ENCODE data around the gene TBC1D14. TPM values are rescaled to one million over a fixed set of nuclear protein-coding genes. Genes with fewer than 3 reads are reported as not detected.

TBC1D14 gene
- total RNA-seq, 1 donor from 2014 or later: 39.6 TPM

DNA sequence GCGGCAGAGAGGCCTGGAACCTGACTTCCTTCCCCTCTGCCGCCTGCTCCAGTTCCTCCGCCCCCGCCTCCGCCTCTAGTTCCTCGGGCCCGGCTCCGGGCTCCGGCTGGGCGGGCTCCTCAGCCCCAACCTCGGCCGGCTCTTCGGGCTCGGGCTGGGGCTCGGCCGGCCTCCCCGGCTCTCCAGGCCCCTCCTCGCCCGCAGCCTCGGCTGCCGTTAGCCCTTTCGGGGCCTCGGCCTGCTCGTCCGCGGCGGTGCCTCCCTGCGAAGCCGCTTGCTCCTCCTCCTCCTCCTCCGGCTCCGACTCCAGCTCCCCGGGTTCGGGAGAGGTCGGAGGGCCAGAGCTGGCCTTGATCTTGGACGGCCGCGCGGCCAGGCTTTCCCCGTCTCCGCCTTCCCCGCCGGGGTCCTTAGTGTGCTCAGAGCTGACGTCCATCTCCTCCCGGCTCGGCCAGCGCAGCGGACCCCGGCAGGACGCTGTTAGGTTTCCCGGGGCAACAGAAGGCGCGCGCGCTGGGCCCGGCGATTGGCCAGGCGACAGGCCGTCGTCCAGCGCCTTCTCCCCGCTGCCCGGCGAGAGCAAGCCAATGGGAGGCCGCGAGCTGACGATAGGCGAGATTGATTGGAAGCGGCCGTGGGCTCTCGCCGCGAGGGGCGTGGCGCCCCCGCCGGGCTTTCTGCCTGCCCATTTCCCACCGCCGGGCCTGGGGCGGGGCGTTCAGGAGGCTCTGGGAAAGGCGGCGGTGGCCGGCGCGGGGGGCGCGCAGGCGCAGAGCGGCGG lies 133.1 kb downstream of the TBC1D14 start:
- intact Hi-C loops (cut with micrococcal nuclease): loop anchor here (1.0 kb wide), 7 partner anchors 26 to 467 kb away; partner anchors contain the start of genes GRPEL1, KIAA0232, MAN2B2 and TBC1D14

GRCh38 chr4:7043284-7044136 lies 133.9 kb downstream of the TBC1D14 start, which contains the start of gene TADA2B:
TSS of gene TADA2B (plus strand) at chr4:7043372. CDS start at chr4:7043580, 208 bp downstream.
- intact Hi-C loops (cut with micrococcal nuclease): loop anchor here (1.0 kb wide), 7 partner anchors 25 to 468 kb away; partner anchors contain the start of genes GRPEL1, KIAA0232, MAN2B2 and TBC1D14

DNA sequence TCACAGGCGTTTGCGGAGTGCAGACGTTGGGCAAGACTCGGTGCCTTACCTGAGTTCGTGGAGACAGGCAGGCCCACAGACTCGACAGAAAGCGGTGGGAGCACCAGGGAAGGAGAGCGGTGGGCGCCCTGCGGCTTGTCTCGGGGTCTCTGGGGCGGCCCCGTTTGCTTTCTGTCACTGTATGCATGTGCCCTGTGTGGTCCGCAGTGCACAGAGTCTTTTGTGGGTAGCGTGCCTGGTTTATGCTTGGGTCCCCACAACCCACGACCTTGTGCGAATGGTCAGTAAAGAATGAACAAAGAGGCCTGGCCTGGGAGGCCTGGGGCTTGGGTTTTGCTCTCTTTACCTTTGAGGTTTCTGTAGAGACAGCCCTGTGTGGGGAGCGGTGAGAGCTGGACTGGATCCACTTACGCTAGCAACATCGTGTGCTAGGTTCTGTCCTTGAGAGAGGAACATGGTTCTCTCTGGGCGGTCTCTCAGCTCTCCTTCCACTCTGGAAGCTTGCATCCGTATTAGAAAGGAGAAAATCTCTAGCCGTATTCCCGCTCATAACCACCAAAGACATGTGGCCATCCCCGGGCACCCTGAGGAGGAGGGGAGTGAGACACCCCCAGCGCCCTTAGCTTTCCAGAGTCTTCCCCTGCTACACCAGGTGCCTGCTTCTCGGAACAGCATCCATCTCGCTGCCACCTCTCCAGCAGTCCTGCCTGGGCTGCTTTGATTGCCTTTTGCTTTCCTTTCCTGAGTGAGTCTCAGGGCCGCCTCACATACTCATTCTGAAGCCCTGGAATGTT lies 134.7 kb downstream of the TBC1D14 start:
- intact Hi-C loops (cut with micrococcal nuclease): no loop called here

- intact Hi-C loops (cut with micrococcal nuclease): no loop called here
Measured at GRCh38 chr4:7045553-7045952, 135.9 kb downstream of the TBC1D14 start.

- intact Hi-C loops (cut with micrococcal nuclease): no loop called here
Measured at GRCh38 chr4:7045961-7046921, 136.6 kb downstream of the TBC1D14 start.

GRCh38 chr4:7046971-7047370 lies 137.3 kb downstream of the TBC1D14 start:
- intact Hi-C loops (cut with micrococcal nuclease): no loop called here

- intact Hi-C loops (cut with micrococcal nuclease): no loop called here
Measured at GRCh38 chr4:7048642-7049041, 139.0 kb downstream of the TBC1D14 start.

DNA sequence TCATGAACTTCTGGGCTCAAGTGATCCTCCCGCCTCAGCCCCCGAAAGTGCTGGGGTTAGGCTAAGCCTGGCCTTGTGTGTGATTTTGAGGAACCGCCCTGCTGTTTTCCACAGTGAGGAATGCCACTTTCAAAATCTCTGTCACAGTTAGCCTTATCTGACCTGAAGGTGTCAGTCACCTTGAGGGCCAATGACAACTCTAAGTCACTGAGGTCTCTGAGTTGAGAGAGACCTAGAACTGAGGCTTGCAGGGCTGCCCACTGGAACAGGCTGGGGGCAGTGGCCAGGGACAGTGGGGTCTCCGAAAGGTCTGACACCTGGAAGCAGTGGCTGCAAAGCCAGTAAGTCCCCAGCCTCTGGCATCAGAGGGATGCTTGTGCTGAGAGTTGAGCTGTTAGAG lies 139.7 kb downstream of the TBC1D14 start:
- intact Hi-C loops (cut with micrococcal nuclease): no loop called here

- intact Hi-C loops (cut with micrococcal nuclease): no loop called here
Measured at GRCh38 chr4:7049739-7050138, 140.1 kb downstream of the TBC1D14 start.

- intact Hi-C loops (cut with micrococcal nuclease): no loop called here
Measured at GRCh38 chr4:7050481-7051143, 141.0 kb downstream of the TBC1D14 start.

DNA sequence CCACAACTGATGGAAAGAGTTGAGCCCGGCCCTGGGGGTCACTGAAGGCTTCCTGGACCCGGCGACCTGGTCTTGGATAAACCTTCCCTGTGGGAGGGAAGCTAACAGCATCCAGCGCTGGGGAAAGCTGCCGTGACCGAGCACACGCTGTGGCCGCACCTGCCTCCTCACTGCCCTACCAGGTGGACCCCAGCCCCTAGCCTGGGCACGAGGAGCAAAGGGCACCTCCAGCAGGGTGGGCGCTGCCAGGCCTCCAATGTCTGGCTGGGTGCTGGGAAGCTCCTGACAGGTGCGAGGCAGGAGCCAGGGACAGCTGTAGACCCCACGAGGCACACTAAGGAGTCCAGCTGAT lies 141.5 kb downstream of the TBC1D14 start:
- intact Hi-C loops (cut with micrococcal nuclease): no loop called here

DNA sequence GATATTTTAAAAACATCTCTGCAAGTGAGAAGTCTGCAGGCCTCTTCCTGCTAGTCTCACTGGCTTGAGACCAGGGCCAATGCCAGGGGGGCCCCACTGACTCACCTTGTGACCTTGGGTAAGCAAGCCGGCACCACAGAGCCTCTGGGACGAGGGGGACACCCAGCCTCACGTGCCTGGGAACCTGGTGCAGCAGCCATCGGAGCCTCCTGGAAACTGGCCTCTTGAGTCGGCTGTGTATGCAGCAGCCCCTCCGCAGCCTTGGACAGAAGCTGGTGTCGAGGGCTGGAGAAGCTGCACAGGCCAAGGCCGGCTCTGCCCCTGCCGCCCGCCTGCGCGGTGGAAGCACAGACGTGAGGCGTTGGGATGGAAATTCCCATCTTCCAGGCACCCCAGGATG lies 142.3 kb downstream of the TBC1D14 start:
- intact Hi-C loops (cut with micrococcal nuclease): no loop called here

DNA sequence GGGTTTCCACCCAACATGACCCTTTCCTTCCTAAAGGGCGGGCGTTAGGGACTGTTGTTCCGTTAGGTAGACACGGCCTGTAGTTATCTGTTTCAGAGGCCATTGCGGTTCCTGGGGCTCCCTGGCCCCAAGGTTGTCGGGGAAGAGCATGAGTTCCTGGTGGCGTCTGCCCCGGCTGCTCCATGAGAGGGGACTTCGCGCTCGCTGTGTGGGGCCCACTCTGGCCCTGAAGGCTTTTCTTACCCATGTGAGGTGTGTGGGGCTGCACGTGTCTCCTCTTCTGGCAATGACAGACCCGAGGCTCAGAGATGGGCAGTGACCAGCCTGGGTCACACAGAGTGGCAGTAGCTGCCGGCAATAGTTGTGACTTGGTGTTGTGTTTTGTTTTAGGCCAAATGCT lies 142.7 kb downstream of the TBC1D14 start:
- intact Hi-C loops (cut with micrococcal nuclease): no loop called here

DNA sequence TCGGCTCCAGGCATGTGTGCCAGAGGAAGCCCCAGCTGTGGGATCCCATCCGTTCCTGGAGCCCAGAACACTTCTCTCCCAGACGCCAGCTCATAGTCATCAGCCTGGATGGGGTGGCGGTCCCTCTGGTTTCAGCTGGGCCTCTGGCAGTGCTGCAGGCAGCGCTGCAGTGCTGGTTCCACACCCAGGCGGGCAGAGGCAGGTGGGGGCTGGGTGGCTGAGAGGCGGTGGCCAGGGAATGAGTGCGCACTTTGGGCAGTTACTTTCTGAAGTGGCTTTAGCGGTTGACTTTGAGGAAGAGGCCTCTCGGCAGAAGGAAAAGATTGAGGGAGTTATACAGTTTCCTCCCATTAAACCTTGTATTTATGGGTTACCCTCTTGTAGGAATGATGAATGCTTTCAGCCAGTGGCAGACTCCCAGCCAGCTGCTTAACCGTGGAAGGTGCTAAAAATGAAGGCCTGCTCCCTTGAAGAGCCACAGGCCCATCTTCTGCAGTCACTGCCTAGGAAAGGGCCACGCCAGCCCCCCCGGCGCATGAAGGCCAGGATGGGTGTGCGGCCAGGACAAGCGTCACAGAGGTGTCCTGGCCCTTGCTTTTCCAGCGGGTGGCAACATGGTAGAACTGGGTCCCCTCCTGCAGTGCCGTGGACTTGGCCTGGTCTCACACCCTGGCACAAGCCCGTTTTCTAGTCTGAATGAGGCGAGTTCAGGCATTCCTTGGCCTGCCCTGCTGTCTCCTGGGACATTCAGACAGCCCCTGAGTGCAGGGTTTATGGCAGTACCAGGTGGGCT lies 143.5 kb downstream of the TBC1D14 start:
- intact Hi-C loops (cut with micrococcal nuclease): no loop called here

GRCh38 chr4:7054106-7054880 lies 144.7 kb downstream of the TBC1D14 start:
- intact Hi-C loops (cut with micrococcal nuclease): no loop called here

DNA sequence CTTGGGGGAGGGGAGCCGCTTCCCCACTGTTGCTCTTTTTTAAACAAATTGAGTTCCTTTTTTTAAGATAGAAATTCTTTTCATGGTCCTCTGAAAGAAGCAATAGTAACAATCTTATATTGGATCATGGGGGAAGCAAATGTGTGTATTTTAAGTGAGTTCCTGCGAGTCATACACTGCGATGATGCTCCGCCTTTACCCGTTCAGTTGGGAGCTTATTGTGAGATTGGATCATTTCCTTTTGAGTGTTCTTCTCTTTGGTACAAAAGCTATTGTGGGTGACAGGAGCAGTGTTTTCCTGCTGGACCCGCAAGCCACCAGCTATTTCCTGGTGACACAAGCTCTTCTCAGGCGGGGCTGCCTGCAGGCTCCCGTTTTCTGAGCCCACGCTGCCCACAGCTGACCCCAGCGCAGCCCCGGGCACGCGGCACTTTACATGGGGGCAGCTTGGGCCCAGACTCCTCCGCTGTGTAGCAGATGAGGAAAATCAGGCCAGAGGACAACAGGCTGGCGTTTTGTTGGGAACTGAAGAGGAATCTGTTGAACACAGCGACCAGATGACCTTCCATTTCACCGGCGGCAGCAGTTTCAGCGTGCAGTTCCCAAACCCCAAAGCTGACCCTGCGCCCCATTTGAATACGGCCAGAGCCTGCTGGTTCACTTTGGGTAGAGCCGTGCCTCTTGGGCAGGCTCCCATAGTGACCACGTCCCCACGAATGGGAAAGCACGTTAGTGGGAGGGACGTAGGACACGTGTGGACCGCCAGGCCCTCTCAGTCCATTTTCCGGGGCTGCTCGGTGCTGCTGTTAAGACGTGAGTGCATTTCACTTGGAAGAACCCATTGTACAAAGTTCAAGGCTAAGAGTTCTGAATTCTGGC lies 145.7 kb downstream of the TBC1D14 start:
- intact Hi-C loops (cut with micrococcal nuclease): no loop called here

DNA sequence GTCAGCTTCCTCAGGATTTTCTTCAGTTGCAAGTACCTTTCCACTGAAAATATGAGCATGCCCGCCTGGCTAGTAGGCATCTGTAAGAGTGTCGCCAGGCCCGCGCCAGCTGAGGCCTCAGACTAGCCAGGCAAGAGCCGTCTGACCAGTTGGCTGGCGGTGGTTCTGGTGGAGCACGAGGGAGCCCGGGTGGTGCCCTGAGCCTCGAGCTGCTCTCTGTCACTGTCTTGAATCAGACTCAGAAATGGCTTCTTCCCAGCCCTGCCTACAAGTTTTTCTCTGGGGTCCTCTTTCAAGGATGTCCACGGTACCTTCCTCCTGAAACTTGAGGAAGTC lies 146.3 kb downstream of the TBC1D14 start:
- intact Hi-C loops (cut with micrococcal nuclease): no loop called here
